Frontal cortex (tissue), 4 donors: Measurements from ENCODE around the gene INTS15. TPM values are rescaled to one million over a fixed set of nuclear protein-coding genes. Genes with fewer than 3 reads are reported as not detected.
"Not testable (repeated sequence)": the region's sequence is repeated elsewhere in the genome, so short reads cannot be mapped to it uniquely, and the experiment has no call there.

Experiments used
- DNase-seq, 2 donors: peaks; one replicate each; pipeline ENCODE4 v3.0.0; 2012; ENCODE audit warnings: low spot score in 2 of 2
- FAIRE-seq: peaks from 2 replicates; lab custom pipeline; 2012; peaks lifted over from hg19 to GRCh38; lab: Jason Lieb, UNC
- total RNA-seq: library from RNA; depleted of rRNA; stranded (reverse); fragments of >200 nt; gene quantifications from one replicate; pipeline ENCODE4 v1.2.3, GENCODE V29; 2014
- donor health status: control.
- donor health status: control.
- donor health status: control.

The INTS15 gene
- total RNA-seq, 1 donor from 2014 or later: 22.4 TPM

DNA sequence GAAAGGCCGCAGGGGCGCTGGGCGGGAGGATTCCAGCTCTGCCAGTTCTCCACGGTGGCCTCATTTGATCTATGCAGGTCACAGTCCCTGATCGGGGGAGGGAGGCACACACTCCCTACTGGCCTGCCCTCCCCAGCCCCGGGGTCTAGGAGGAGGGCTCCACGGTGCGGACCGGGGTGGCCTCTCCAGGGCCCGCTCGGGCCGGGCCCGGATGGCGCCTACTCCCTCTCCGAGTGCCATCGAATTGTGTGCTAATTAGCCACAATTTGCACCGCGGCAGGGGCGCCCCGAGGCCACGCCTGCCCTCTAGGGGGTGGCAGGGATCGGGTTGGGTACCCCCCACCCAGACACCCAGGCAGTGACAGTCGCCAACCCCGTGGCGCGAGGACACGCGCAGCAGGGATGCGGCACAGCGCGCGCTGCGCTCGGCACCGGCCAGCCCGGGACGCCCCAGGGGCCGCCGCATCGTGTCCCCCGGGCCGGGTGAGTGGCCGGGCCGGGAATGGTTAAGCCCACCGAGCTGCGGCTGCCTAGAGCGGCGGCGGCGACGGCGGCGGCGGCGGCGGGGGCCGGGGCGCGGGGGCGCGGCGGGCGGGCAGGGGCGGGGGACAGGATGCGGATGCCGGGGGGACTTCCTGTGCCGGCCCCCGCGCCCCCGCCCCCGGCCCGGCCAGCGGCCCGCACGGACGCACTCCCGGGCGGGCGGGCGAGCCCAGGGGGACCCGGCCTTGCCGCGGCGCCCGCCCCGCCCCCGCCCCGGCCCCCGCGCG, 25.3 kb downstream of the INTS15 start, which contains the start of gene ZNF853:
Gene ZNF853 (plus strand): TSS at position 658 of the 770 bp plus-strand sequence. CDS start 565 bp downstream, outside the sequence.
- DNase-seq (peak; percentile 74 to 77), FAIRE-seq (no peak)

- FAIRE-seq (no peak), DNase-seq (no peak)
These were observed 26.1 kb downstream of the INTS15 start for GRCh38 chr7:6615723-6616555.

GRCh38 chr7:6616854-6617643, 27.2 kb downstream of the INTS15 start:
- no peak for FAIRE-seq
- no peak for DNase-seq

DNA sequence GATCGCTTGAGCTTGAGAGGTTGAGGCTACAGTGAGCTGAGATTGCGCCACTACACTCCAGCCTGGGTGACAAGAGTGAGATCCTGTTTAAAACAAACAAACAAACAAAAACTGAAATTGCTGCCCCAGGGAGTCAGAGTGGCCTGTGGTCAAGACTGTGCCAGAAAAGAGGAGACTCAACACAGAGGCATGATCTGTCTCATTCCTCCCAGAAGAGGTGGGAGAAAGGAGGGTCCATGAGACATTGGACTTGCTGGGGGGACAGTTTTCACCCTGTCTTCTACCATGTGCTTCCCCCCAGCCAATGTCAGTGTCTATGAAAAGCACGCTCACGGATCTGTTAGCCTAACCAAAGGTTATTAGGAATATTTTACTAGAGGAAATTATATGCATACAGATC, 28.8 kb downstream of the INTS15 start:
- no peak for DNase-seq
- no peak for FAIRE-seq

DNA sequence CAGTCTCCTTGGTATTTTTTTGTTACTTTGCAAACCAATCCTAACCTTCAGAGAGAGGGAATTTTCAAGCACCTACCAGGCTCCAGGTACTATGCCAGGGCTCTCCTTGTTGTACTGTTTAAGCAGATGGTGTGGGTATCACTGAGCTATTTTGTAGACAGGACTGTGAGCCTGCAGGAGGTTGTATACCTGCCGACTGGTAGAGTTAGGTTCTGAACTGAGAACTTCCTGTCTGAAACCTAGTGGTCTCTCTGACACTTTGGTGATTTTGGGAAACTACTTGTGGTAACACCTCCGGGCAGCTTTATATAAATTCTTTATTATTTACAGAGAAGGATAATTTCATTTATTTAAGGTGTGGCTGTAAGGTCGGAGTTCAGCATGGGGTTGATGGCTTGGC, 30.1 kb downstream of the INTS15 start:
- DNase-seq: no peak
- no peak for FAIRE-seq

GRCh38 chr7:6621195-6622133, 31.6 kb downstream of the INTS15 start:
- FAIRE-seq (no peak), DNase-seq (no peak)

DNA sequence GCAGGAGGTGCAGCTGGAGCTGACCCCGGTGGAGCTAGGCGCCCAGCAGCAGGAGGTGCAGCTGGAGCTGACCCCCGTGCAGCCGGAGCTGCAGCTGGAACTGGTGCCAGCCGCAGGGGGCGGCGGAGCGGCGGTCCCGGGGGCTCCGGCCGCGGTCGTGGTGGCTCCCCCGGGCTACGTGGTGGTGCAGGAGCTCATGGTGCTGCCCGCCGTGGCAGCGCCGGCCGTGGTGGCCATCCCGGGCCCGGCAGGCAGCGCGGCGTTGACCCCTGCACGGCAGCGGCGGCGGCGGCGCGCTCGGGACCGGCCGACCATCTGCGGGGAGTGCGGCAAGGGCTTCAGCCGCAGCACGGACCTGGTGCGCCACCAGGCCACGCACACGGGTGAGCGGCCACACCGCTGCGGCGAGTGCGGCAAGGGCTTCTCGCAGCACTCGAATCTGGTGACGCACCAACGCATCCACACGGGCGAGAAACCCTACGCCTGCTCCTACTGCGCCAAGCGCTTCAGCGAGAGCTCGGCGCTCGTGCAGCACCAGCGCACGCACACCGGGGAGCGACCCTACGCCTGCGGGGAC, 32.4 kb downstream of the INTS15 start:
- FAIRE-seq (no peak), DNase-seq (no peak)

DNA sequence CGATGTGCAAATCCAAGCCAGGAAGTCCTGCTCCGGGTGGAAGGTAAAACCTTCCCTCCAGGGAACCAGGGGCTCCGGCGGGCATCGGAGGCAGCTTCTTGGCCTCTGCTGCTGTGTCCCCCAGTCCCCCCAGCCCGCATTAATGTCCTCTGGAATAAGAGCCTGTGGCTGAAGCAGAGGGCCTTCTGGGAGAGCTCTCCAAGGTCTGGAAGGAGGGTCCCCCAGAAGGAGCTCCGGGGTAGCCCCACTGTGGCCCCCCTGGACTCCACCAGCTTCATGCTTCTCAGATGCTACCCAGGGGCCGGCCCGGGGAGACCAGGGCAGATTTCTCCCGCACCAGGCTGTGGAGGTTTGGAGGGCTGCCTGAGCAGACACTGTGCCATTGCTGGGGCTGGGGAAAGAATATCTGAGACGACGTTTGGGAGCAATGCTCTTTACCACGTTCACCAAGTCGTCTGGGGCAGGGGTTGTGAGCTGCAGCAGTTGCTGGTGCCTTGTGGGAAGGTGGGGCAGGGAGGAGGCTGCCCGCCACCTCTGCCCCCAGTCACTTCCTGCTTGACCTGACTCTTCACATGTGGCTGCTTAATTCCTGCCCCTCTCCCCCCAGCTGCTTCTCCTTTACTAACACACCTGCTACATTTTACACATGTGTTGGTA, 33.9 kb downstream of the INTS15 start:
- FAIRE-seq (no peak), DNase-seq (no peak)

DNA sequence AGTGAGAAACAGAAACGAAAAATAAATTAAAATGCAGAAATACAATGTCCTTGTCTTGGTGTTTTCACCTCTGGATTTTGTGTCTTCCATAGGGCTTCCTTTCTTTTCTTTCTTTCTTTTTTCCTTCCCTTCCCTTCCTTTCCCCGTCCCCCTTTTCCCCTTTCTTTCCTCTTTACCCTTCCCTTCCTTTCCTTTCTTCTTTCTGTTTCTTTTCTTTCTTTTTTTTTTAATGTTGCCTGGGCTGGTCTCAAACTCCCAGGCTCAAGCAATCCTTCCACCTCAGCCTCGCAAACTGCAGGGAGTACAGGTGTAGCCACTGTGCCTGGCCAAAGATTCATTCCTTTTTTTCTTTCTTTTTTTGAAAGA, 34.4 kb downstream of the INTS15 start:
- FAIRE-seq (no peak), DNase-seq (no peak)

DNA sequence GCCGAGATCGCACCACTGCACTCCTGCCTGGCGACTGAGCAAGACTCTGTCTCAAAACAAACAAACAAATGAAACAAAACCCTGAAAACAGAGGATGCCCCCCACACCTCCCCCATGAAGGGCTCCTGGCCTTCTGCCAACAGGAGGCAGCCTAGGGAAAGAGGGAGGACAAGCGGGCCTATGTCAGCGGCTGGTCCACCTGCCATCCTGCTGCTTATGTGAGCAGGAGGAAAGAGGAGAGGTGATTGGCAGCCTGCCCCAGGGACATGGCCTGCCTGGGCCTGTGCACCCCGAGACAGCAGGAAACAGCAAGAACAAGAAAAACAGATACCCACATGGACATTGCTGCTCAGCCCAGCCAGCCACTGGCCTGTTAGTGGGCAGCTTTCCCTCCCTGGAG, 38.2 kb downstream of the INTS15 start:
- DNase-seq (no peak), FAIRE-seq (no peak)

DNA sequence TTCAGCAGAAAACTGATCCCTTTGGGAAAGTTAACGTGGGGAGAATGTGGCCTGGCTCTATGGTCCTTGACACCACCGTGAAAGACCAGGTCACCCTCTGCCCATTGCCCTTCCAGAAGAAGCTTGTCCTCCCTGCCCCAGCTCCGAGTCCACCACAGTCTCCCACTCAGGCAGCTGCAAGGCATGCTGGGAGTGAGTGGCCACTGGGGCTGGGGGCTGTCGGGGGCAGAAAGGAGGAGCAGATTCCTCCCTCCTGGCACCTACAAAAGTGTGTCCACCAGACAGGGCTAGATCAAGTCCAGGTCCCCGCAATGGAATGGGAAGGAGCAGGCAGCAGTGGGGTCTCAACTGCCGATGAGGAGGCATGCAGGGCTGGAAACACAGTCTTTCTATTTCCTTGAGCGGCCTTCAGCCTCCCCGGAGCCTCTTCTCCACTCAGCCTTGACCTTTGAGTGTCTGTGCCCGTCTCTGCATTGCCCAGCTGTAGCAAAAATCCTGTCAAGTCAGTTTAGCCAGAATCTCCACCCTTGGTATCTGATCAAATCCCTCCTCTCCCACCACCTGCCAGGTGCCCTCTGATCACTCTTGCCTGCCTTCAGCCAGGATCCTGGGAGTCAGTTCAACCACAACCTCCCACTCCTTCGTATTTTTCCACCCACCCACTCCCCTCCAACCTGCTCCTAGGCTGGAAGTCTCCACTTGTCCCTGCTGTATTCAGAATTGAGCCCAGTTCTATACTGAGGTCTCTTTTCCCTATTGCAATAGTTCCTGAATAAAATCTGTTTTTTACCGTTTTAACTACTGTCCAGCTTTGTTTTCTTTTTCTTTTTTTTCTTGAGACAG, 40.4 kb downstream of the INTS15 start:
- FAIRE-seq (no peak), DNase-seq (no peak)

DNA sequence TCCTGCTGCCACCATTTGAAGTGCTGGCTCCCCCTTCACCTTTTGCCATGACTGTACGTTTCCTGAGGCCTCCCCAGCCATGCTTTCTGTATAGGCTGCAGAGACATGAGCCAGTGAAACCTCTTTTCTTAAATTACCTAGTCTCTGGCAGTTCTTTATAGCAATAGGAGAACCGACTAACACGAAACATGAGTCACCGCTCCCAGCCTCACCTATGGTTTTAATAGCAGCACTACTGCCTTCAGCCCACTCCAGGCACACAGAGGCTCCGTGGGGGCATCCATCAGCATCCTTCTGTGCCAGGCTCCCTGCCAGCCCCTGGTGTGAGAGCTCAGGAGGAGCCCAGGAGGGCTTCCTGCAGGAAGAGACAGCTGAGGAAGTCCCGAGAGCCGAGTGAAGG, 41.8 kb downstream of the INTS15 start:
- no peak for DNase-seq
- no peak for FAIRE-seq

- FAIRE-seq (no peak), DNase-seq (no peak)
These were observed 44.2 kb downstream of the INTS15 start for GRCh38 chr7:6634021-6634420.

- not testable (repeated sequence) for FAIRE-seq, DNase-seq
These were observed 45.1 kb downstream of the INTS15 start for GRCh38 chr7:6634971-6635370.

GRCh38 chr7:6636741-6637543, 47.1 kb downstream of the INTS15 start, which contains the start of gene ZNF316:
TSS of gene ZNF316 (plus strand) at chr7:6637318. CDS start at chr7:6642410, 5,092 bp downstream.
- peak; percentile 100 for DNase-seq
- no peak for FAIRE-seq

DNA sequence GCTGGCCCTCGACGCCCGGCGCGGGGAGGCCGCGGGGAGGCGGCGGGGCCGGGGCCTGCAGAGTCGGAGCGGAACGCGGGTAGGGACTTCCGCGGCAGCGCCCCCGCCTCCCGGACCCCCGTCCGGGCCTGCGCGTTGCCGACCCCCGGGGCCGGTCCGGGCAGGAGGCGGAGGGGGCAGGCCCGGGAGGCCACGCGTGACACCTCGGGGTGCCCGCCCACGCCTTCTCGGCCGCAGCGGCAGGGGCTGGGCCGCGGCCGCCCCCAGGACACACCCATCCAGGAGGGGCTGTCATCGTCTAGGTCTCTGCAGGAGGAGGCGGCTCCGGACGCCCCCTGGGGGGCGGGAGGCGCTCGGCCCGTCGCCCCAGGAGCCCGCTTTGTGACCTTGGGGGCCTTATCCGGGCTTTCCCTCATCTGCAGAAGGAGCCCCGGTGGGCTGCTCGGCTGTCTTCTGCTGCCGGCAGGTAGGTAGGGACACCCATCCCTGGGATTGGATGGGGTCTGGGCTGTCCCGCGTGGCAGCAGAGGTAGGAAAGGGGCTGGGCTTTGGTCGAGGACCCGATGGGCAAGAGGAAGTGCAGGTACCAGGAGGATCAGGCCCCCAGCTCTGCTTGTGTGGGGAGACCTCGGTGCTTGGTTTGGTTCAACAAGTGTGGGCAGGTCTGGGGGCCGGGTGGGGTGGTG, 47.9 kb downstream of the INTS15 start:
- DNase-seq (peak in 1 of 2 donors; percentile 74), FAIRE-seq (no peak)
